Endothelial cell (in vitro differentiated cells): Measurements from ENCODE around the gene MEIOB. TPM values are rescaled to one million over a fixed set of nuclear protein-coding genes. Genes with fewer than 3 reads are reported as not detected.

ENCODE experiments used
- DNase-seq: peaks from one replicate; pipeline ENCODE4 v3.0.0; 2021; ENCODE audit warnings: low spot score
- H3K27ac Mint-ChIP-seq: one replicate; pipeline ENCODE4 v1.8.0; 2021; ENCODE audit warnings: mixed read lengths, inconsistent platforms; ENCODE audit not compliant: unreplicated experiment
- H3K27me3 Mint-ChIP-seq: one replicate; pipeline ENCODE4 v1.8.0; 2021; ENCODE audit warnings: mild to moderate bottlenecking, moderate library complexity, mixed read lengths, inconsistent platforms; ENCODE audit not compliant: unreplicated experiment
- H3K36me3 Mint-ChIP-seq: one replicate; pipeline ENCODE4 v1.8.0; 2021; ENCODE audit warnings: mild to moderate bottlenecking, low read depth, mixed read lengths, inconsistent platforms; ENCODE audit not compliant: unreplicated experiment
- H3K4me1 Mint-ChIP-seq: one replicate; pipeline ENCODE4 v1.8.0; 2021; ENCODE audit warnings: mild to moderate bottlenecking, mixed read lengths, inconsistent platforms; ENCODE audit not compliant: unreplicated experiment
- H3K4me3 Mint-ChIP-seq: one replicate; pipeline ENCODE4 v1.8.0; 2021; ENCODE audit warnings: mild to moderate bottlenecking, mixed read lengths, inconsistent platforms; ENCODE audit not compliant: unreplicated experiment
- H3K9me3 Mint-ChIP-seq: one replicate; pipeline ENCODE4 v1.8.0; 2021; ENCODE audit warnings: mixed read lengths, inconsistent platforms; ENCODE audit not compliant: unreplicated experiment
- total RNA-seq: library from RNA; stranded (reverse); fragmentation: NEBNext Ultra II Directional; extraction: Animal tissue kit (Norgen Biotek cat#: 25700); gene quantifications from one replicate; pipeline ENCODE4 v1.2.1, GENCODE V29; 2021; ENCODE audit not compliant: unreplicated experiment
- TF ChIP-seq, protein P1 (sequence below): fragments of 200-600 bp; sonication (generic); IDR thresholded peaks from one replicate; pipeline ENCODE4 v1.5.0; 2021; ENCODE audit warnings: antibody characterized with exemption; ENCODE audit not compliant: unreplicated experiment

MEIOB gene
- total RNA-seq, 1 donor from 2014 or later = not detected

DNA sequence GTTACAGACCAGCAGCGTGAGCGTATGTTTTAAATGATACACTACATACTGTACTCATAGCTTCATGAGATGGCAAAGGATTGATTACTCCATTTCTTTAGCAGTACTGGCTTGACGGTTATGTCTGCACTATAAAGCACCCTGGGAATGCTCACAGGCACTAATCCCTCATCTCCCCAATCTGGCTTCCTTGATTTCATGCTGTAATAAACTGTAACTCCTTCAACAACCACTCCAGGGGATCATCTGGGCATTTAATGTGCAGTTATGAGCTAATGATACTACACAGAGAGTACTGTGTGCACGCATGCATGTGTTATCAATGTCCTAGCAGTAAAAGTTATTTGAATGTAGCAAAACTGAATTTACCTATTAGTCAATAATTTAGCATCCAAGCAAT is 20.2 kb downstream of the MEIOB start:
- no peak overlapping the region for H3K27ac Mint-ChIP-seq
- H3K36me3 Mint-ChIP-seq = no peaks in the 10 kb centered on the region
- no peaks in the 10 kb centered on the region for H3K9me3 Mint-ChIP-seq
- H3K4me1 Mint-ChIP-seq = no peaks in the 10 kb centered on the region
- no peaks in the 10 kb centered on the region for H3K27me3 Mint-ChIP-seq
- TF ChIP-seq, protein P1, sequence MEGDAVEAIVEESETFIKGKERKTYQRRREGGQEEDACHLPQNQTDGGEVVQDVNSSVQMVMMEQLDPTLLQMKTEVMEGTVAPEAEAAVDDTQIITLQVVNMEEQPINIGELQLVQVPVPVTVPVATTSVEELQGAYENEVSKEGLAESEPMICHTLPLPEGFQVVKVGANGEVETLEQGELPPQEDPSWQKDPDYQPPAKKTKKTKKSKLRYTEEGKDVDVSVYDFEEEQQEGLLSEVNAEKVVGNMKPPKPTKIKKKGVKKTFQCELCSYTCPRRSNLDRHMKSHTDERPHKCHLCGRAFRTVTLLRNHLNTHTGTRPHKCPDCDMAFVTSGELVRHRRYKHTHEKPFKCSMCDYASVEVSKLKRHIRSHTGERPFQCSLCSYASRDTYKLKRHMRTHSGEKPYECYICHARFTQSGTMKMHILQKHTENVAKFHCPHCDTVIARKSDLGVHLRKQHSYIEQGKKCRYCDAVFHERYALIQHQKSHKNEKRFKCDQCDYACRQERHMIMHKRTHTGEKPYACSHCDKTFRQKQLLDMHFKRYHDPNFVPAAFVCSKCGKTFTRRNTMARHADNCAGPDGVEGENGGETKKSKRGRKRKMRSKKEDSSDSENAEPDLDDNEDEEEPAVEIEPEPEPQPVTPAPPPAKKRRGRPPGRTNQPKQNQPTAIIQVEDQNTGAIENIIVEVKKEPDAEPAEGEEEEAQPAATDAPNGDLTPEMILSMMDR = no peak
- no peak for DNase-seq
- no peak overlapping the region for H3K4me3 Mint-ChIP-seq

DNA sequence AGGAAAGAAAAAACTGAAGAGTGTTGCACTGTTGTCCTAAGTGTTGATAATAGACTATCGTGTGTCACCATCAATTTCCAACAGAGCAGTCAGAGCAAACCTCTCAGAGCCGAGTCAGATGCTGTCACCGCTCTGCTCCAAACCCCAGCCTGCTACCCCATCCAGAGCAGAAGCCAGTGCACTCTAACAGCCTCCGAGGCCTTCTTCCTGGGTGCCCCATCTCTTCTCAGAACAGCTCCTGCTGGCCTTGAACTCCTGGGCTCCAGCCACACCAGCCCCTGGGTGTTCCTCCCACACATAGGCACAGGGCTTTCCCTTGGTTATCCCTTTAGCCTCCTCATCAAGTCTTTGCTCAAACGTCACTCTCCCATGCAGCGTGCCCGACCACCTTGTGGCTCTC is 21.0 kb downstream of the MEIOB start:
- H3K27ac Mint-ChIP-seq = no peak overlapping the region
- H3K27me3 Mint-ChIP-seq = no peaks in the 10 kb centered on the region
- no peak overlapping the region for H3K4me3 Mint-ChIP-seq

DNA sequence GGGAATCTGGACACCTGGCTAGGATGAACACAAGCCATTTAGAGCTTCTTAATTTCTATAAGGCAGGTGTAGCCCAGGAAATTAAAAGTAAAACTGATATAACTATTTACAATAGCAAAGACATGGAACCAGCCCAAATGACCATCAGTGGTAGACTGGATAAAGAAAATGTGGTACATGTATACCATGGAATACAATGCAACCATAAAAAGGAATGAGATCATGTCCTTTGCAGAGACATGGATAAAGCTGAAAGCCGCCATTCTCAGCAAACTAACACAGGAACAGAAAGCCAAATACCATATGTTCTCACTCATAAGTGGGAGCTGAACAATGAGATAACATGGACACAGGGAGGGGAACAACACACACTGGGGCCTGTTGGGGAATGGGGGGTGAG is 25.5 kb downstream of the MEIOB start:
- Mint-ChIP-seq H3K27ac (no peak overlapping the region), H3K9me3 (no peaks in the 10 kb centered on the region), H3K4me3 (no peak overlapping the region), H3K36me3 (no peaks in the 10 kb centered on the region), H3K27me3 (no peaks in the 10 kb centered on the region), H3K4me1 (no peaks in the 10 kb centered on the region)
- no peak for DNase-seq
- TF ChIP-seq, protein P1 = no peak

More for the DNA sequence above, 21.0 kb downstream of the MEIOB start:
- Mint-ChIP-seq H3K4me1 (no peaks in the 10 kb centered on the region), H3K9me3 (no peaks in the 10 kb centered on the region), H3K36me3 (no peaks in the 10 kb centered on the region)
- DNase-seq = no peak
- TF ChIP-seq, protein P1 = no peak

DNA sequence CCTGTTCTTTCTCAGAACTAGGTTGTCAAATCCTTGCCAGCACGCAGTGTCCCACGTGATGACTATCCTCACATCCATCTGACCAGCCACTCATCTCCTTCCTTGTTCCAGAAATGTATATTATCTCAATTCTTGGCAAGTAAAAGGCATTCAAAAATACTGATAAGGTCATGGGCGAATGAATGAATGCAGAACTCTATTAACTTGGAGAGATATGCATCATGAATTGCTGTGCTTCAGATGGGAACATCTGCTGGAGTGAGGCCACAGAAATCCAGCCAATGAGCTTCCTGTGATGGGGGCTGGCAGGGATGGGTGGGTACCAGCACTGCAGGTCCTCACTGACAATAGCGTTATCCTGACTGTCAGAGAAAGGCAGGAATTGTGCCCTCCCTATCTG is 26.0 kb downstream of the MEIOB start:
- Mint-ChIP-seq H3K36me3 (no peaks in the 10 kb centered on the region), H3K27ac (no peak overlapping the region), H3K4me1 (no peaks in the 10 kb centered on the region), H3K27me3 (no peaks in the 10 kb centered on the region), H3K4me3 (no peak overlapping the region), H3K9me3 (no peaks in the 10 kb centered on the region)
- TF ChIP-seq, protein P1 = no peak
- no peak for DNase-seq

DNA sequence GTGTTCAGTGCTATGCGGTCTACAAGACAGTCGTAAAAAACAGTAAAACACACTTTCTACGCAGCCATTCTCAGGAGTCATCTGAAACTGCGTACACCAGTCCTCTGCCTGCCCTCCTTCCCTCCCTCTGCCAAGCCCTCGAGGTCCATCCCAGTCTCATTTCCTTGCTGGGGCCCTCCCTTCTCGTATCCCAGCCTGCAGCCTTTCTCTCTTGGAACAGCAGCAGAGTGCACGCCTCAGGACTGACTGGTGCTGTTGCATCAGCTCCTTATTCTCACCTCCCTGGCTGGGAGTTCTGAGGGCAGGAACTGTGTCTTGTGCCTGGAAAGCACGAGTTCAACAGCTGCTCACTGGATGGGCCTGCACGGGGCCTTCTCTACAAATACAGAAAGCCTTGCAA is 32.4 kb downstream of the MEIOB start:
- Mint-ChIP-seq H3K27ac (no peak overlapping the region), H3K36me3 (no peaks in the 10 kb centered on the region), H3K4me1 (no peaks in the 10 kb centered on the region), H3K4me3 (no peak overlapping the region), H3K9me3 (no peaks in the 10 kb centered on the region), H3K27me3 (no peaks in the 10 kb centered on the region)
- TF ChIP-seq, protein P1 = no peak
- DNase-seq = no peak
